Caco-2 (cell line): Measurements from ENCODE around the gene OGA. TPM values are rescaled to one million over a fixed set of nuclear protein-coding genes. Genes with fewer than 3 reads are reported as not detected.

Experiments used
- BruUV-seq: library from RNA; stranded (reverse); fragments of 400-500 nt; replicated peaks from 2 replicates; lab custom pipeline; 2021; lab: Mats Ljungman, UMichigan
- CTCF ChIA-PET: fragments of 300-600 bp; sonication (Branson Sonifier 250); formaldehyde crosslinking; loops from one replicate; lab custom pipeline; 2022; ENCODE audit warnings: antibody characterized with exemption; lab: Charles Lee
- POLR2A ChIA-PET: fragments of 300-600 bp; sonication (Branson Sonifier 250); formaldehyde crosslinking; loops from one replicate; lab custom pipeline; 2022; ENCODE audit warnings: antibody characterized with exemption; lab: Charles Lee
- DNase-seq, 2 experiments: peaks; one replicate each; pipeline versions ENCODE4 v3.0.0 to v3.0.0-alpha.2; 2020 to 2022
- H3K27me3 ChIP-seq: replicated peaks from 2 replicates; pipeline ENCODE4 v1.6.0; 2011; ENCODE audit warnings: low read length; ENCODE audit not compliant: control insufficient read depth, insufficient read depth
- H3K36me3 ChIP-seq: 2 replicates; pipeline ENCODE4 v1.5.1; 2011; ENCODE audit warnings: low read length; ENCODE audit not compliant: control insufficient read depth, insufficient read depth
- H3K4me1 ChIP-seq: fragments of 250-450 bp; sonication (Bioruptor Pico); 2 replicates; pipeline ENCODE4 v1.5.1; 2020; ENCODE audit warnings: mild to moderate bottlenecking
- H3K4me3 ChIP-seq: 2 replicates; pipeline ENCODE4 v1.5.1; 2011; ENCODE audit warnings: low read depth, mild to moderate bottlenecking, control low read depth, low read length
- H3K9me3 ChIP-seq: fragments of 250-450 bp; sonication (Bioruptor Pico); 2 replicates; pipeline ENCODE4 v1.5.1; 2020; ENCODE audit warnings: mild to moderate bottlenecking, moderate library complexity
- H3K27ac Mint-ChIP-seq: one replicate; pipeline ENCODE4 v1.8.0; 2022; ENCODE audit warnings: mixed read lengths; ENCODE audit not compliant: unreplicated experiment
- H3K27me3 Mint-ChIP-seq: one replicate; pipeline ENCODE4 v1.8.0; 2022; ENCODE audit warnings: mixed read lengths; ENCODE audit not compliant: insufficient read depth, unreplicated experiment
- H3K36me3 Mint-ChIP-seq: one replicate; pipeline ENCODE4 v1.8.0; 2022; ENCODE audit warnings: mild to moderate bottlenecking, mixed read lengths; ENCODE audit not compliant: insufficient read depth, unreplicated experiment
- H3K4me1 Mint-ChIP-seq: one replicate; pipeline ENCODE4 v1.8.0; 2022; ENCODE audit warnings: low read depth, mixed read lengths; ENCODE audit not compliant: unreplicated experiment
- H3K4me3 Mint-ChIP-seq: one replicate; pipeline ENCODE4 v1.8.0; 2022; ENCODE audit warnings: mild to moderate bottlenecking, moderate library complexity, mixed read lengths; ENCODE audit not compliant: unreplicated experiment
- H3K9me3 Mint-ChIP-seq: one replicate; pipeline ENCODE4 v1.8.0; 2022; ENCODE audit warnings: mixed read lengths; ENCODE audit not compliant: unreplicated experiment
- CTCF ChIP-seq, 2 experiments: fragments of 200-600 bp in 1 of 2; IDR thresholded peaks; 1 replicate in 1 of 2; 2 replicates in 1 of 2; pipeline versions ENCODE4 v1.5.1 to v1.8.0; 2011 to 2022; ENCODE audit warnings: antibody characterized with exemption in 1 of 2, control low read depth in 1 of 2, inconsistent platforms in 1 of 2, low read depth in 1 of 2, low read length in 1 of 2, mild to moderate bottlenecking in 1 of 2, moderate library complexity in 1 of 2; ENCODE audit not compliant: insufficient read depth in 1 of 2, severe bottlenecking in 1 of 2, unreplicated experiment in 1 of 2
- intact Hi-C: fragments of 100-400 bp; cut with micrococcal nuclease; formaldehyde crosslinking; loops from one replicate; pipeline ENCODE4 v1.10.0; 2022; ENCODE audit not compliant: unreplicated experiment
- total RNA-seq: library from RNA; stranded (reverse); gene quantifications from 2 replicates; pipeline ENCODE4 v1.2.3, GENCODE V29; 2022

Gene OGA
- total RNA-seq, 1 experiment from 2014 or later = 76.9 TPM

GRCh38 chr10:101778151-101778780 is 40.0 kb downstream of the OGA start:
- no peak overlapping the region for H3K4me3 ChIP-seq
- DNase-seq = peak in 1 of 2 experiments; percentile 31
- no peaks in the 10 kb centered on the region for H3K4me1 Mint-ChIP-seq
- H3K27me3 Mint-ChIP-seq = peaks cover 9% of the 10 kb centered on the region
- intact Hi-C loops = loop anchor here (5.0 kb wide), 1 partner anchor 51 kb away; no protein-coding TSS in a partner anchor
- no TSS peak for BruUV-seq
- no peaks in the 10 kb centered on the region for H3K9me3 Mint-ChIP-seq
- ChIA-PET CTCF (interaction anchor here (1.4 kb wide), 1 partner anchor 176 kb away, joined by 5 read pairs; no protein-coding TSS in a partner anchor), POLR2A (no interaction called here)
- no peaks in the 10 kb centered on the region for H3K27me3 ChIP-seq
- H3K4me1 ChIP-seq = peaks cover 10% of the 10 kb centered on the region
- H3K36me3 Mint-ChIP-seq = peaks cover 20% of the 10 kb centered on the region
- TF ChIP-seq CTCF (IDR thresholded peaks at IDR 0.05; ENCODE audit: insufficient read depth in 1 of 2, low read depth in 1 of 2, low read length in 1 of 2, severe bottlenecking in 1 of 2, unreplicated experiment in 1 of 2) = no peak
- H3K27ac Mint-ChIP-seq = no peak overlapping the region
- peaks cover 1% of the 10 kb centered on the region for H3K36me3 ChIP-seq
- H3K4me3 Mint-ChIP-seq = peak overlapping the region; percentile 51
- H3K9me3 ChIP-seq = no peaks in the 10 kb centered on the region

- ChIA-PET POLR2A (no interaction called here), CTCF (no interaction called here)
- TF ChIP-seq CTCF (IDR thresholded peaks at IDR 0.05; ENCODE audit: insufficient read depth in 1 of 2, low read depth in 1 of 2, low read length in 1 of 2, severe bottlenecking in 1 of 2, unreplicated experiment in 1 of 2) = no peak
- no peak overlapping the region for H3K4me3 ChIP-seq
- H3K4me1 ChIP-seq = peaks cover 10% of the 10 kb centered on the region
- Mint-ChIP-seq H3K9me3 (no peaks in the 10 kb centered on the region), H3K4me1 (no peaks in the 10 kb centered on the region), H3K27ac (no peak overlapping the region), H3K4me3 (no peak overlapping the region), H3K27me3 (peaks cover 9% of the 10 kb centered on the region), H3K36me3 (peaks cover 14% of the 10 kb centered on the region)
- peak in 1 of 2 experiments; percentile 34 for DNase-seq
- no peaks in the 10 kb centered on the region; the same call in 1 of the 2 replicates for H3K27me3 ChIP-seq
- H3K36me3 ChIP-seq = peaks cover 1% of the 10 kb centered on the region
- no peaks in the 10 kb centered on the region for H3K9me3 ChIP-seq
- no TSS peak for BruUV-seq
- intact Hi-C loops = loop anchor here (5.0 kb wide), 1 partner anchor 50 kb away; no protein-coding TSS in a partner anchor
Measured at GRCh38 chr10:101777619-101778145, 40.6 kb downstream of the OGA start.

- H3K9me3 Mint-ChIP-seq = no peaks in the 10 kb centered on the region
- intact Hi-C loops = loop anchor here (5.0 kb wide), 1 partner anchor 49 kb away; no protein-coding TSS in a partner anchor
Measured at GRCh38 chr10:101776161-101776817, 42.0 kb downstream of the OGA start.

More at GRCh38 chr10:101776161-101776817, 42.0 kb downstream of the OGA start:
- TF ChIP-seq CTCF (IDR thresholded peaks at IDR 0.05; ENCODE audit: insufficient read depth in 1 of 2, low read depth in 1 of 2, low read length in 1 of 2, severe bottlenecking in 1 of 2, unreplicated experiment in 1 of 2) = no peak
- Mint-ChIP-seq H3K4me1 (no peaks in the 10 kb centered on the region), H3K27ac (no peak overlapping the region), H3K27me3 (peaks cover 9% of the 10 kb centered on the region), H3K36me3 (peaks cover 13% of the 10 kb centered on the region), H3K4me3 (peak overlapping the region; percentile 69)
- no peaks in the 10 kb centered on the region; the same call in 1 of the 2 replicates for H3K27me3 ChIP-seq
- BruUV-seq = no TSS peak
- ChIA-PET CTCF (no interaction called here), POLR2A (no interaction called here)
- peaks cover 6% of the 10 kb centered on the region for H3K4me1 ChIP-seq
- peaks cover 1% of the 10 kb centered on the region for H3K36me3 ChIP-seq
- peak overlapping the region; percentile 33 for H3K4me3 ChIP-seq
- DNase-seq = peak in 1 of 2 experiments; percentile 31
- H3K9me3 ChIP-seq = no peaks in the 10 kb centered on the region
